G401.6 (cell line): Measurements from ENCODE around the gene IPCEF1.
A peak's percentile ranks its signal among the peaks of the same experiment; 100 is the strongest.

ENCODE experiments used
- FAIRE-seq: peaks from 2 replicates; lab custom pipeline; 2012; peaks lifted over from hg19 to GRCh38; lab: Jason Lieb, UNC

Gene IPCEF1

GRCh38 chr6:154292855-154293519 lies 63.6 kb downstream of the IPCEF1 start:
- FAIRE-seq: no peak

- FAIRE-seq: no peak
Measured at GRCh38 chr6:154292066-154292465, 64.5 kb downstream of the IPCEF1 start.

- no peak for FAIRE-seq
Measured at GRCh38 chr6:154289818-154290508, 66.6 kb downstream of the IPCEF1 start.

- no peak for FAIRE-seq
Measured at GRCh38 chr6:154285826-154286225, 70.8 kb downstream of the IPCEF1 start.

GRCh38 chr6:154284313-154284853 lies 72.2 kb downstream of the IPCEF1 start:
- FAIRE-seq: no peak

GRCh38 chr6:154280521-154280920 lies 76.1 kb downstream of the IPCEF1 start:
- FAIRE-seq: no peak

GRCh38 chr6:154277629-154278017 lies 79.0 kb downstream of the IPCEF1 start:
- FAIRE-seq: no peak

GRCh38 chr6:154276810-154277628 lies 79.6 kb downstream of the IPCEF1 start:
- FAIRE-seq: peak; percentile 82

- no peak for FAIRE-seq
Measured at GRCh38 chr6:154274168-154274567, 82.4 kb downstream of the IPCEF1 start.

- no peak for FAIRE-seq
Measured at GRCh38 chr6:154268486-154268885, 88.1 kb downstream of the IPCEF1 start.

GRCh38 chr6:154267508-154268106 lies 89.0 kb downstream of the IPCEF1 start:
- no peak for FAIRE-seq

GRCh38 chr6:154266560-154267099 lies 90.0 kb downstream of the IPCEF1 start:
- no peak for FAIRE-seq

GRCh38 chr6:154261688-154262397 lies 94.8 kb downstream of the IPCEF1 start:
- no peak for FAIRE-seq

- FAIRE-seq: no peak
Measured at GRCh38 chr6:154258064-154258757, 98.4 kb downstream of the IPCEF1 start.

GRCh38 chr6:154257067-154257466 lies 99.5 kb downstream of the IPCEF1 start:
- FAIRE-seq: no peak

- no peak for FAIRE-seq
Measured at GRCh38 chr6:154252678-154253077, 103.9 kb downstream of the IPCEF1 start.

- FAIRE-seq: no peak
Measured at GRCh38 chr6:154251116-154251515, 105.5 kb downstream of the IPCEF1 start.

GRCh38 chr6:154249499-154250298 lies 106.9 kb downstream of the IPCEF1 start:
- no peak for FAIRE-seq

GRCh38 chr6:154247119-154247861 lies 109.3 kb downstream of the IPCEF1 start:
- FAIRE-seq: no peak
